ENCODE data around the gene GLCCI1. TPM values are rescaled to one million over a fixed set of nuclear protein-coding genes. Genes with fewer than 3 reads are reported as not detected.

The GLCCI1 gene
- total RNA-seq, 4 donors from 2014 or later = 6.0 to 22.6 (median 8.5) TPM

- no peak for TF ChIP-seq CTCF (IDR thresholded peaks at IDR 0.05)
- DNase-seq (ENCODE audit: low spot score) = no peak
- no peak for ATAC-seq (ENCODE audit: low FRiP score)
Observed at GRCh38 chr7:7972922-7973594, 4.5 kb downstream of the GLCCI1 start.

GRCh38 chr7:7976677-7977076, 8.1 kb downstream of the GLCCI1 start:
- ATAC-seq (ENCODE audit: low FRiP score) = no peak
- DNase-seq (ENCODE audit: low spot score) = no peak
- TF ChIP-seq CTCF (IDR thresholded peaks at IDR 0.05) = no peak

GRCh38 chr7:7977774-7978173, 9.2 kb downstream of the GLCCI1 start:
- ATAC-seq (ENCODE audit: low FRiP score) = no peak
- no peak for DNase-seq (ENCODE audit: low spot score)
- TF ChIP-seq CTCF (IDR thresholded peaks at IDR 0.05) = no peak

GRCh38 chr7:7978860-7979259, 10.3 kb downstream of the GLCCI1 start:
- no peak for DNase-seq (ENCODE audit: low spot score)
- no peak for ATAC-seq (ENCODE audit: low FRiP score)
- TF ChIP-seq CTCF (IDR thresholded peaks at IDR 0.05) = no peak

- ATAC-seq (ENCODE audit: low FRiP score) = no peak
- DNase-seq (ENCODE audit: low spot score) = no peak
- TF ChIP-seq CTCF (IDR thresholded peaks at IDR 0.05) = no peak
Observed at GRCh38 chr7:7979558-7979957, 11.0 kb downstream of the GLCCI1 start.

GRCh38 chr7:7980134-7980533, 11.5 kb downstream of the GLCCI1 start:
- ATAC-seq (ENCODE audit: low FRiP score) (no peak), DNase-seq (ENCODE audit: low spot score) (no peak)
- no peak for TF ChIP-seq CTCF (IDR thresholded peaks at IDR 0.05)

GRCh38 chr7:7982904-7983303, 14.3 kb downstream of the GLCCI1 start:
- DNase-seq (ENCODE audit: low spot score) = no peak
- ATAC-seq (ENCODE audit: low FRiP score) = no peak
- TF ChIP-seq CTCF (IDR thresholded peaks at IDR 0.05) = no peak

Measured in omental fat pad (tissue), 4 donors.